Right atrium auricular region (tissue), 2 donors: ENCODE results near the gene UNC45A. TPM values are rescaled to one million over a fixed set of nuclear protein-coding genes. Genes with fewer than 3 reads are reported as not detected.

ENCODE experiments used
- DNase-seq: peaks from one replicate; pipeline ENCODE4 v3.0.0-alpha.2; 2019; ENCODE audit warnings: low spot score
- H3K27ac ChIP-seq, 2 donors: fragments of 200-600 bp; sonication (generic); 1 replicate in 1 of 2; 2 replicates in 1 of 2; pipeline ENCODE4 v1.5.1; 2016 to 2019
- H3K27me3 ChIP-seq, 2 donors: fragments of 200-600 bp; sonication (generic); one replicate each; pipeline versions ENCODE4 v1.5.1 to v1.6.0; 2017 to 2019
- H3K36me3 ChIP-seq: fragments of 200-600 bp; sonication (generic); one replicate; pipeline ENCODE4 v1.5.1; 2016
- H3K4me1 ChIP-seq, 2 donors: fragments of 200-600 bp; sonication (generic); one replicate each; pipeline versions ENCODE4 v1.5.1 to v1.6.0; 2017 to 2019
- H3K4me3 ChIP-seq, 2 donors: fragments of 200-600 bp; sonication (generic); 1 replicate in 1 of 2; 2 replicates in 1 of 2; pipeline ENCODE4 v1.5.1; 2017 to 2019; ENCODE audit warnings: mild to moderate bottlenecking in 1 of 2, moderate library complexity in 1 of 2
- H3K9me3 ChIP-seq, 2 donors: fragments of 200-600 bp; sonication (generic); one replicate each; pipeline ENCODE4 v1.5.1; 2019
- total RNA-seq, 2 donors: library from RNA; depleted of rRNA; stranded (reverse); fragments of >200 nt; gene quantifications; one replicate each; pipeline ENCODE4 v1.1.0, GENCODE V29; 2016
- TF ChIP-seq, protein P1 (sequence below), 2 donors: fragments of 200-600 bp; sonication (generic); IDR thresholded peaks; one replicate each; pipeline ENCODE4 v1.5.1; 2019; ENCODE audit warnings: antibody characterized with exemption in 2 of 2

Gene UNC45A
- total RNA-seq, 2 donors from 2014 or later: 17.4 to 19.0 TPM

DNA sequence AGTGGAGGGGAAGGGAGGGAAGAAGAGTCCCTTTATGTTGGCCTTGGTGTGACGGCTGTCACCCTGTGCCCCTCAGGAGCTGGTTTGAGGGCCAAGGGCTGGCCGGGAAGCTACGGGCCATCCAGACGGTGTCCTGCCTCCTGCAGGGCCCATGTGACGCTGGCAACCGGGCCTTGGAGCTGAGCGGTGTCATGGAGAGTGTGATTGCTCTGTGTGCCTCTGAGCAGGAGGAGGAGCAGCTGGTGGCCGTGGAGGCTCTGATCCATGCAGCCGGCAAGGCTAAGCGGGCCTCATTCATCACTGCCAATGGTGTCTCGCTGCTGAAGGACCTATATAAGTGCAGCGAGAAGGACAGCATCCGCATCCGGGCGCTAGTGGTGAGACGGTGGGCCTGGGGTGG lies 11.5 kb downstream of the UNC45A start:
- DNase-seq: no peak
- H3K9me3 ChIP-seq: no peaks in the 10 kb centered on the region
- no peaks in the 10 kb centered on the region for H3K4me1 ChIP-seq
- TF ChIP-seq, protein P1, sequence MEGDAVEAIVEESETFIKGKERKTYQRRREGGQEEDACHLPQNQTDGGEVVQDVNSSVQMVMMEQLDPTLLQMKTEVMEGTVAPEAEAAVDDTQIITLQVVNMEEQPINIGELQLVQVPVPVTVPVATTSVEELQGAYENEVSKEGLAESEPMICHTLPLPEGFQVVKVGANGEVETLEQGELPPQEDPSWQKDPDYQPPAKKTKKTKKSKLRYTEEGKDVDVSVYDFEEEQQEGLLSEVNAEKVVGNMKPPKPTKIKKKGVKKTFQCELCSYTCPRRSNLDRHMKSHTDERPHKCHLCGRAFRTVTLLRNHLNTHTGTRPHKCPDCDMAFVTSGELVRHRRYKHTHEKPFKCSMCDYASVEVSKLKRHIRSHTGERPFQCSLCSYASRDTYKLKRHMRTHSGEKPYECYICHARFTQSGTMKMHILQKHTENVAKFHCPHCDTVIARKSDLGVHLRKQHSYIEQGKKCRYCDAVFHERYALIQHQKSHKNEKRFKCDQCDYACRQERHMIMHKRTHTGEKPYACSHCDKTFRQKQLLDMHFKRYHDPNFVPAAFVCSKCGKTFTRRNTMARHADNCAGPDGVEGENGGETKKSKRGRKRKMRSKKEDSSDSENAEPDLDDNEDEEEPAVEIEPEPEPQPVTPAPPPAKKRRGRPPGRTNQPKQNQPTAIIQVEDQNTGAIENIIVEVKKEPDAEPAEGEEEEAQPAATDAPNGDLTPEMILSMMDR (IDR thresholded peaks at IDR 0.05): no peak
- peaks cover 93% of the 10 kb centered on the region for H3K36me3 ChIP-seq
- H3K27me3 ChIP-seq: no peaks in the 10 kb centered on the region
- no peak overlapping the region for H3K27ac ChIP-seq
- no peak overlapping the region for H3K4me3 ChIP-seq

DNA sequence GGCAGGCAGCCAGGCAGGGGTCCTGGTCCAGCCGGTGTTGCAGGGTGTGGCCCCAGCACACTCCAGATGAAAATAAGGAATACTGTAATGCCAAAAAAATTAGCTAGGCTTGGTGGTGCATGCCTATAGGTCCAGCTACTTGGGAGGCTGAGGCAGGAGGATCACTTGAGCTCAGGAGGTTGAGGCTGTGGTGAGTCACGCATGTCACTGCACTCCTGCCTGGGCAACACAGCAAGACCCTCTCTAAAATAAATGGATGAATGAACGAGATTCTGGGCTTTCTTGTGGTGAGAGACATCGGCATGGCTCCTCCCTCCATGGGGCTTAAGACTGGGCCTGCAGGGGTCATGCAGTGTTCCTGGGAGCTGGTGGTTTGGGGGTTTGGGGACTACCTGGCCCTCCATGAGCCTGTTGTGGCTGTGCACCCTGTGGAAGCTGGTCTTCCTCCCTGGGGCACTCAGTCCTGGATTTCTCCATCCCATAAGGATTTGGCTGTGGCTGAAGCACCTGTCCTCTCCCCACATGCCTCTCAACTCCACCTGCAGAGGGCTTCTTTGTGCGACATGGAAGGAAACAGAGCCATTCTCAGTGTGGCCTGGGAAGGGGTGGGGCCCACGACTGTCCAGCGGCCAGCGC lies 12.0 kb downstream of the UNC45A start:
- no peak for DNase-seq
- H3K4me1 ChIP-seq: no peaks in the 10 kb centered on the region
- TF ChIP-seq, protein P1 (IDR thresholded peaks at IDR 0.05): no peak
- H3K27ac ChIP-seq: no peak overlapping the region
- no peaks in the 10 kb centered on the region for H3K9me3 ChIP-seq
- no peaks in the 10 kb centered on the region for H3K27me3 ChIP-seq
- peaks cover 93% of the 10 kb centered on the region for H3K36me3 ChIP-seq
- no peak overlapping the region for H3K4me3 ChIP-seq

DNA sequence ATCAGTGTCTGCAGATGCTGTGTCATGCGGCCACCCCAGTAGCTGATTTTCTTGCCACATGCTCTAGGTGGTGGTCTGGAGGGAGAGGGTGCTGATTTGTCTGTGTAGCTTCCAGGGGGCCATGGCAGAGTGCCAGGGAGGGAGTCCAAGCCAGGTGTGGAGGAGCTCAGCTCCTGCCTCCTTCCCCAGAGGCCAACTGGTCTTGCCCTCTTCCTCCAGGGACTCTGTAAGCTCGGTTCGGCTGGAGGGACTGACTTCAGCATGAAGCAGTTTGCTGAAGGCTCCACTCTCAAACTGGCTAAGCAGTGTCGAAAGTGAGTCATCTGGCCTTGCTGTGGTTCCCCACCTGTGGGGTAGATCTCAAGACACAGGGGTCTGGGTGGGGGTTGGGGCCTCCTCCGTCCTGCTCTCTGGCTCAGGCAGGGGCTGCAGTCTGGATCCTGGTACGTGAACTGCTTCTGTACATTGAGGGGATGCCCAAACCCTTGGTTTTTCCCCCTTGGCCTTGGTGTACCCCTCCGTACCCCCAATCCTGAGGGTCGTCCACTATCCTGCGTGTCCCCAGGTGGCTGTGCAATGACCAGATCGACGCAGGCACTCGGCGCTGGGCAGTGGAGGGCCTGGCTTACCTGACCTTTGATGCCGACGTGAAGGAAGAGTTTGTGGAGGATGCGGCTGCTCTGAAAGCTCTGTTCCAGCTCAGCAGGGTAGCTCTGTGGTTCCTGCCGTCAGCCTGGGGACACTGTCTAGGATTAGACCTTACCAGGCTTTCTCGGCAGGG lies 12.7 kb downstream of the UNC45A start:
- no peak for DNase-seq
- TF ChIP-seq, protein P1 (IDR thresholded peaks at IDR 0.05): no peak
- H3K36me3 ChIP-seq: peaks cover 93% of the 10 kb centered on the region
- H3K4me3 ChIP-seq: no peak overlapping the region
- H3K9me3 ChIP-seq: no peaks in the 10 kb centered on the region
- H3K4me1 ChIP-seq: no peaks in the 10 kb centered on the region
- no peak overlapping the region for H3K27ac ChIP-seq
- H3K27me3 ChIP-seq: no peaks in the 10 kb centered on the region

DNA sequence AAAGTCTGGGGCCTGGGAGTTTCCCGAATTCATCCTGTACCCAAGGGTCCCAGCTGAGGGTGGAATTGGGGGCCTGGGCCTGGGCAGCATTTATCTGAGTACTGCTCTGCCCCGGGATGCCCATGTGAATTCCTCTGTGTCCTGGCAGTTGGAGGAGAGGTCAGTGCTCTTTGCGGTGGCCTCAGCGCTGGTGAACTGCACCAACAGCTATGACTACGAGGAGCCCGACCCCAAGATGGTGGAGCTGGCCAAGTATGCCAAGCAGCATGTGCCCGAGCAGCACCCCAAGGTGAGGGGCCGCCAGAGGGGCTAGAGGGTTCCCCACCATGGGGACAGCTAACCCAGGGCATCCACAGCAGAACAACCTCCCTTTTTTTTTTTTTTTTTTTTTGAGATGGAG lies 13.4 kb downstream of the UNC45A start:
- no peaks in the 10 kb centered on the region for H3K4me1 ChIP-seq
- TF ChIP-seq, protein P1 (IDR thresholded peaks at IDR 0.05): no peak
- peaks cover 91% of the 10 kb centered on the region for H3K36me3 ChIP-seq
- no peak overlapping the region for H3K4me3 ChIP-seq
- no peaks in the 10 kb centered on the region for H3K27me3 ChIP-seq
- no peaks in the 10 kb centered on the region for H3K9me3 ChIP-seq
- no peak for DNase-seq
- H3K27ac ChIP-seq: no peak overlapping the region

DNA sequence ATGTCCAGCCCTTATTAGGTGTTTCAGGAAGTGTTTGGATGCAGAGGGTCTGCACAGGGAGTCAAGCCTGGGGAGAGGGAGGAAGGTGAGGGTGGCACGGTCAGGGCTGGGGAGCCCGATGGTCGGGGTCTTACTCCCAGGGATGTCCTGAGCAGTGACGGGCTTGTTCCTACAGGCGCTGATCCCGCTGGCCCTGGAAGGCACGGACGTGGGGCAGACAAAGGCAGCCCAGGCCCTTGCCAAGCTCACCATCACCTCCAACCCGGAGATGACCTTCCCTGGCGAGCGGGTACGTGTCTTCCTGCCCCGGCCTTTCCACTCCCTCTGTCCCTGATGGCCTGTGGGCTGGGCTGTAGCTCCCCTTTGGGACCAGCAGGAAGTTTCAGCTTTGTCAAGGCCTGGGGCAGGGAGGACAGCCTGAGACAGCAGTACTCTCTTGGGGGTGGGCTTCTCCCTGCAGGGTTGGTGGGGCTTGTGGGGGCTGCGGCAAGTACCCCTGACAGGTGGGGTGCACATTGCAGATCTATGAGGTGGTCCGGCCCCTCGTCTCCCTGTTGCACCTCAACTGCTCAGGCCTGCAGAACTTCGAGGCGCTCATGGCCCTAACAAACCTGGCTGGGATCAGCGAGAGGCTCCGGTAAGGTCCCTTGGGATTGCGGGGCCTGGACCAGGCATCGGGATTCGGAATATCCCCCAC lies 15.0 kb downstream of the UNC45A start:
- H3K4me1 ChIP-seq: peaks cover 0 to 3% of the 10 kb centered on the region in 2 donors
- H3K9me3 ChIP-seq: no peaks in the 10 kb centered on the region
- TF ChIP-seq, protein P1 (IDR thresholded peaks at IDR 0.05): no peak
- no peaks in the 10 kb centered on the region for H3K27me3 ChIP-seq
- H3K36me3 ChIP-seq: peaks cover 75% of the 10 kb centered on the region
- no peak for DNase-seq
- no peak overlapping the region for H3K4me3 ChIP-seq
- H3K27ac ChIP-seq: no peak overlapping the region
